Ovary (tissue), 9 donors: ENCODE results near the gene SH3GLB2. TPM values are rescaled to one million over a fixed set of nuclear protein-coding genes. Genes with fewer than 3 reads are reported as not detected.

Experiments used
- DNase-seq, 5 donors: peaks; one replicate each; pipeline ENCODE4 v3.0.0-alpha.2; 2019 to 2020
- H3K27ac ChIP-seq, 2 donors: fragments of 200-600 bp; one replicate each; pipeline versions ENCODE4 v1.5.1 to v1.8.0; 2019 to 2022
- H3K27me3 ChIP-seq: fragments of 200-600 bp; one replicate; pipeline ENCODE4 v1.8.0; 2022
- H3K36me3 ChIP-seq: fragments of 200-600 bp; sonication (generic); one replicate; pipeline ENCODE4 v1.5.1; 2019
- H3K4me1 ChIP-seq: one replicate; pipeline ENCODE4 v1.8.1; 2013; ENCODE audit warnings: mild to moderate bottlenecking, moderate library complexity; ENCODE audit not compliant: insufficient read depth
- H3K4me3 ChIP-seq: fragments of 200-600 bp; sonication (generic); one replicate; pipeline ENCODE4 v1.5.1; 2017
- H3K9me3 ChIP-seq, 2 donors: fragments of 200-600 bp in 1 of 2; sonication (generic) in 1 of 2; one replicate each; pipeline versions ENCODE4 v1.5.1 to v1.8.1; 2013 to 2019; ENCODE audit warnings: mild to moderate bottlenecking in 1 of 2, moderate library complexity in 1 of 2
- CTCF ChIP-seq, 3 donors: fragments of 450-650 bp in 2 of 3; fragments of 200-600 bp in 1 of 3; IDR thresholded peaks; one replicate each; pipeline versions ENCODE4 v1.5.1 to v1.8.0; 2016 to 2022; ENCODE audit warnings: antibody characterized with exemption in 3 of 3, mild to moderate bottlenecking in 1 of 3
- EP300 ChIP-seq: sonication (generic); formaldehyde crosslinking; IDR thresholded peaks from one replicate; pipeline ENCODE4 v1.6.1; 2017; ENCODE audit warnings: antibody characterized with exemption
- POLR2A ChIP-seq: fragments of 450-650 bp; IDR thresholded peaks from one replicate; pipeline ENCODE4 v1.6.1; 2017; ENCODE audit warnings: antibody characterized with exemption, mild to moderate bottlenecking, moderate library complexity
- WGBS, 3 donors: extraction: QIAGEN DNeasy Blood & Tissue Kit in 1 of 3; methylation state at CpG; one replicate each; pipeline versions ENCODE4 v1.1.5 to v1.1.7; 2013 to 2017; 5-methylcytosine and 5-hydroxymethylcytosine counted together
- intact Hi-C, 4 donors: fragments of 100-400 bp; cut with DNase I; formaldehyde crosslinking; loops; one replicate each; pipeline versions ENCODE4 v1.11.0 to v1.15.1; 2022 to 2023
- polyA plus RNA-seq, 2 donors: library from polyadenylated mRNA; stranded (reverse); fragments of 200-250 nt in 1 of 2; fragments of 350-450 nt in 1 of 2; fragmentation: Illumina TruSeq in 1 of 2; extraction: RNeasy Lipid Tissue Mini Kit (QIAGEN cat#74804) in 1 of 2; gene quantifications; one replicate each; pipeline ENCODE4 v1.2.3, GENCODE V29; 2013 to 2014
- total RNA-seq, 7 donors: library from RNA; depleted of rRNA in 2 of 7; stranded (reverse); fragments of >200 nt in 2 of 7; fragmentation: NEBNext Ultra II Directional in 3 of 7; extraction: Animal tissue kit (Norgen Biotek cat#: 25700) in 3 of 7; gene quantifications; one replicate each; pipeline versions ENCODE4 v1.1.0 to v1.2.4, GENCODE V29; 2016 to 2023
- donor health status: DM: no; HTN: no; CAD: no; lungs with moderate emphysema.
- donor health status: DM: no; HTN: no; CAD: no.
- donor health status: Bipolar disorder and iron deficiency.
- donor health status: DM: yes; HTN: yes; CAD: no.
- donor health status: DM: no; HTN: no; CAD: no.
- donor health status: DM: yes; HTN: yes; CAD: no.

The SH3GLB2 gene
- total and polyA plus RNA-seq, 9 donors, result 11.8 to 112 (median 88.8) TPM

GRCh38 chr9:129021091-129021490 is 7.0 kb downstream of the SH3GLB2 start:
- Histone ChIP-seq H3K27ac (no peak overlapping the region), H3K4me3 (no peak overlapping the region), H3K9me3 (no peaks in the 10 kb centered on the region), H3K4me1 (peaks cover 14% of the 10 kb centered on the region), H3K36me3 (no peaks in the 10 kb centered on the region), H3K27me3 (no peaks in the 10 kb centered on the region)
- no peak for TF ChIP-seq CTCF (IDR thresholded peaks at IDR 0.05)
- TF ChIP-seq EP300, result no peak
- no peak for TF ChIP-seq POLR2A
- 66 to 76% (median 74%) methylated on average over 8 of the region's 8 CpGs for WGBS, 3 donors
- intact Hi-C loops, result no loop called here
- no peak for DNase-seq

- intact Hi-C loops, result no loop called here
- Histone ChIP-seq H3K36me3 (no peaks in the 10 kb centered on the region), H3K27me3 (no peaks in the 10 kb centered on the region), H3K9me3 (no peaks in the 10 kb centered on the region), H3K4me3 (no peak overlapping the region), H3K27ac (no peak overlapping the region), H3K4me1 (no peaks in the 10 kb centered on the region)
- TF ChIP-seq POLR2A (no peak), EP300 (no peak), CTCF (IDR thresholded peaks at IDR 0.05) (no peak)
- 90 to 94% (median 94%) methylated on average over 8 of the region's 8 CpGs for WGBS, 3 donors
- DNase-seq, result no peak
These were observed 13.5 kb downstream of the SH3GLB2 start for GRCh38 chr9:129014608-129015007.

GRCh38 chr9:129014124-129014523 is 14.0 kb downstream of the SH3GLB2 start:
- no peaks in the 10 kb centered on the region for H3K9me3 ChIP-seq
- no peak overlapping the region for H3K27ac ChIP-seq
- H3K36me3 ChIP-seq, result no peaks in the 10 kb centered on the region
- TF ChIP-seq CTCF (IDR thresholded peaks at IDR 0.05) (no peak), POLR2A (no peak), EP300 (no peak)
- H3K4me1 ChIP-seq, result no peaks in the 10 kb centered on the region
- H3K4me3 ChIP-seq, result no peak overlapping the region
- H3K27me3 ChIP-seq, result no peaks in the 10 kb centered on the region
- no peak for DNase-seq
- intact Hi-C loops, result no loop called here
- WGBS, 3 donors, result 91 to 93% (median 91%) methylated on average over 11 of the region's 11 CpGs

- DNase-seq, result no peak
- no peak overlapping the region for H3K27ac ChIP-seq
- intact Hi-C loops, result no loop called here
- no peaks in the 10 kb centered on the region for H3K4me1 ChIP-seq
- TF ChIP-seq EP300 (no peak), POLR2A (no peak), CTCF (IDR thresholded peaks at IDR 0.05) (no peak)
- no peaks in the 10 kb centered on the region for H3K36me3 ChIP-seq
- H3K27me3 ChIP-seq, result no peaks in the 10 kb centered on the region
- no peak overlapping the region for H3K4me3 ChIP-seq
- 90 to 92% (median 91%) methylated on average over 11 of the region's 11 CpGs for WGBS, 3 donors
- H3K9me3 ChIP-seq, result no peaks in the 10 kb centered on the region
These were observed 14.5 kb downstream of the SH3GLB2 start for GRCh38 chr9:129013674-129014073.
